Neural cell (in vitro differentiated cells): ENCODE results near the gene SLC6A7. TPM values are rescaled to one million over a fixed set of nuclear protein-coding genes. Genes with fewer than 3 reads are reported as not detected.

Experiments
- H2AFZ ChIP-seq: fragments of 200-600, 300-800 bp; sonication (generic), shearing (Covaris generic); 2 replicates; pipeline ENCODE4 v1.6.0; 2014; ENCODE audit warnings: low read depth, mild to moderate bottlenecking, antibody characterized with exemption, low read length, moderate library complexity
- H3F3A ChIP-seq: fragments of 200-600 bp; shearing (Covaris generic); 2 replicates; pipeline ENCODE4 v1.6.1; 2016; ENCODE audit warnings: mild to moderate bottlenecking, moderate library complexity, mixed read lengths, antibody characterized with exemption, low read length; ENCODE audit not compliant: insufficient read depth, poor library complexity, severe bottlenecking
- H3K27ac ChIP-seq: fragments of 200-600, 300-800 bp; sonication (generic), shearing (Covaris generic); 2 replicates; pipeline ENCODE4 v1.5.1; 2014; ENCODE audit warnings: mild to moderate bottlenecking, low read length, moderate library complexity
- H3K27me3 ChIP-seq: fragments of 300-800, 200-600 bp; sonication (generic), shearing (Covaris generic); 2 replicates; pipeline ENCODE4 v1.6.0; 2014; ENCODE audit warnings: mild to moderate bottlenecking, low read depth, low read length, moderate library complexity; ENCODE audit not compliant: insufficient read depth
- H3K36me3 ChIP-seq: fragments of 300-800, 200-600 bp; sonication (generic), shearing (Covaris generic); 2 replicates; pipeline ENCODE4 v1.5.1; 2014; ENCODE audit warnings: mild to moderate bottlenecking, antibody characterized with exemption, low read length, moderate library complexity; ENCODE audit not compliant: insufficient read depth
- H3K4me2 ChIP-seq: fragments of 300-800, 200-600 bp; sonication (generic), shearing (Covaris generic); 2 replicates; pipeline ENCODE4 v1.6.0; 2014; ENCODE audit warnings: mild to moderate bottlenecking, low read length
- H3K4me3 ChIP-seq: fragments of 300-800, 200-600 bp; sonication (generic), shearing (Covaris generic); 2 replicates; pipeline ENCODE4 v1.5.1; 2014; ENCODE audit warnings: mild to moderate bottlenecking, low read length, moderate library complexity
- H3K79me2 ChIP-seq: fragments of 200-600 bp; shearing (Covaris generic); replicated peaks from 2 replicates; pipeline ENCODE4 v1.6.0; 2014; ENCODE audit warnings: mild to moderate bottlenecking, low read length, moderate library complexity; ENCODE audit not compliant: insufficient read depth
- H3K9ac ChIP-seq: fragments of 300-800, 200-600 bp; sonication (generic), shearing (Covaris generic); 2 replicates; pipeline ENCODE4 v1.6.1; 2016; ENCODE audit warnings: mild to moderate bottlenecking, low read length, mixed read lengths
- H3K9me2 ChIP-seq: fragments of 200-600 bp; shearing (Covaris generic); 2 replicates; pipeline ENCODE4 v1.6.1; 2016; ENCODE audit warnings: mild to moderate bottlenecking, low read length, mixed read lengths; ENCODE audit not compliant: insufficient read depth
- H3K9me3 ChIP-seq: fragments of 200-600, 300-800 bp; sonication (generic), shearing (Covaris generic); 2 replicates; pipeline ENCODE4 v1.6.1; 2016; ENCODE audit warnings: mild to moderate bottlenecking, mixed run types, low read length, moderate library complexity, mixed read lengths
- H4K20me1 ChIP-seq: fragments of 200-600 bp; shearing (Covaris generic); 2 replicates; pipeline ENCODE4 v1.6.1; 2016; ENCODE audit warnings: mild to moderate bottlenecking, mixed run types; ENCODE audit not compliant: insufficient read depth
- CTCF ChIP-seq: fragments of 450-650 bp; IDR thresholded peaks from 2 replicates; pipeline ENCODE4 v1.5.1; 2014; ENCODE audit warnings: antibody characterized with exemption, mild to moderate bottlenecking, moderate library complexity; ENCODE audit not compliant: poor library complexity, severe bottlenecking
- EP300 ChIP-seq: fragments of 450-650 bp; conservative IDR thresholded peaks from 2 replicates; pipeline ENCODE4 v1.6.1; 2014; ENCODE audit warnings: antibody characterized with exemption, mild to moderate bottlenecking, moderate library complexity; ENCODE audit not compliant: poor library complexity, severe bottlenecking
- EZH2 ChIP-seq: fragments of 200-600, 300-800 bp; shearing (Covaris generic), sonication (generic); IDR thresholded peaks from 2 replicates; pipeline ENCODE4 v1.6.1; 2014; ENCODE audit warnings: antibody characterized with exemption, low read length, borderline replicate concordance, mild to moderate bottlenecking; ENCODE audit not compliant: insufficient read depth, poor library complexity, severe bottlenecking
- MXI1 ChIP-seq: fragments of 450-650 bp; conservative IDR thresholded peaks from 2 replicates; pipeline ENCODE4 v1.6.1; 2014; ENCODE audit warnings: antibody characterized with exemption, mild to moderate bottlenecking; ENCODE audit not compliant: poor library complexity, severe bottlenecking
- POLR2AphosphoS5 ChIP-seq: IDR thresholded peaks from 2 replicates; pipeline ENCODE4 v1.6.1; 2012
- RAD21 ChIP-seq: fragments of 450-650 bp; conservative IDR thresholded peaks from 2 replicates; pipeline ENCODE4 v1.6.1; 2014; ENCODE audit warnings: antibody characterized with exemption, mild to moderate bottlenecking, moderate library complexity
- REST ChIP-seq: IDR thresholded peaks from 2 replicates; pipeline ENCODE4 v1.6.1; 2012; ENCODE audit warnings: borderline replicate concordance
- SMC3 ChIP-seq: fragments of 450-650 bp; conservative IDR thresholded peaks from 2 replicates; pipeline ENCODE4 v1.6.1; 2014; ENCODE audit warnings: antibody characterized with exemption, mild to moderate bottlenecking, moderate library complexity; ENCODE audit not compliant: poor library complexity
- TAF1 ChIP-seq: IDR thresholded peaks from 2 replicates; pipeline ENCODE4 v1.6.1; 2012; ENCODE audit warnings: low read depth
- polyA plus RNA-seq: library from polyadenylated mRNA; depleted of rRNA; stranded (reverse); fragments of >200 nt; gene quantifications from 2 replicates; pipeline ENCODE4 v1.2.3, GENCODE V29; 2014

Gene SLC6A7
- polyA plus RNA-seq, 1 donor from 2014 or later, result 4.6 TPM

GRCh38 chr5:150163035-150163434 lies 26.8 kb upstream of the SLC6A7 start:
- no peak overlapping the region for H2AFZ ChIP-seq
- TF ChIP-seq POLR2AphosphoS5 (no peak), EP300 (no peak), SMC3 (no peak), CTCF (no peak)

GRCh38 chr5:150163547-150164059 lies 26.3 kb upstream of the SLC6A7 start:
- Histone ChIP-seq H3K4me2 (no peak overlapping the region), H3K27ac (no peak overlapping the region), H3K27me3 (peaks cover 27% of the 10 kb centered on the region), H3K9me2 (no peaks in the 10 kb centered on the region), H3K79me2 (no peaks in the 10 kb centered on the region), H3K4me3 (no peak overlapping the region), H3K9ac (no peak overlapping the region), H3K9me3 (no peaks in the 10 kb centered on the region), H3K36me3 (no peaks in the 10 kb centered on the region), H2AFZ (no peak overlapping the region), H3F3A (no peaks in the 10 kb centered on the region), H4K20me1 (no peaks in the 10 kb centered on the region)
- TF ChIP-seq MXI1 (no peak), RAD21 (no peak), REST (no peak), SMC3 (no peak), TAF1 (no peak), EZH2 (no peak), EP300 (no peak), POLR2AphosphoS5 (no peak), CTCF (no peak)

More at GRCh38 chr5:150163035-150163434, 26.8 kb upstream of the SLC6A7 start:
- no peaks in the 10 kb centered on the region for H3K9me3 ChIP-seq
- no peaks in the 10 kb centered on the region for H3K79me2 ChIP-seq
- no peaks in the 10 kb centered on the region for H4K20me1 ChIP-seq
- H3K9ac ChIP-seq, result no peak overlapping the region
- no peaks in the 10 kb centered on the region for H3K36me3 ChIP-seq
- no peak overlapping the region for H3K4me2 ChIP-seq
- H3K9me2 ChIP-seq, result no peaks in the 10 kb centered on the region
- peaks cover 24% of the 10 kb centered on the region for H3K27me3 ChIP-seq
- H3F3A ChIP-seq, result no peaks in the 10 kb centered on the region
- H3K4me3 ChIP-seq, result no peak overlapping the region
- H3K27ac ChIP-seq, result no peak overlapping the region
